ENCODE measurements around the gene HNRNPCL1. TPM values are rescaled to one million over a fixed set of nuclear protein-coding genes. Genes with fewer than 3 reads are reported as not detected.
"Not testable (repeated sequence)": the region's sequence is repeated elsewhere in the genome, so short reads cannot be mapped to it uniquely, and the experiment has no call there.

The HNRNPCL1 gene
- not detected for total RNA-seq
- long read RNA-seq, result 0 reads

- ATAC-seq (ENCODE audit: poor library complexity); intact Hi-C loops (cut with DNase I); DNase-seq: not testable (repeated sequence)
These were observed at the start of gene HNRNPCL1 for GRCh38 chr1:12848620-12849019. TSS of gene HNRNPCL1 (minus strand) at chr1:12848720. CDS start at chr1:12848289, 431 bp downstream.

GRCh38 chr1:12898170-12898569 is 49.6 kb upstream of the HNRNPCL1 start, which contains the start of gene PRAMEF10:
TSS of gene PRAMEF10 (minus strand) at chr1:12898270. CDS start at chr1:12895847, 2,423 bp downstream.
- DNase-seq; ATAC-seq (ENCODE audit: poor library complexity); intact Hi-C loops (cut with DNase I): not testable (repeated sequence)

DNA sequence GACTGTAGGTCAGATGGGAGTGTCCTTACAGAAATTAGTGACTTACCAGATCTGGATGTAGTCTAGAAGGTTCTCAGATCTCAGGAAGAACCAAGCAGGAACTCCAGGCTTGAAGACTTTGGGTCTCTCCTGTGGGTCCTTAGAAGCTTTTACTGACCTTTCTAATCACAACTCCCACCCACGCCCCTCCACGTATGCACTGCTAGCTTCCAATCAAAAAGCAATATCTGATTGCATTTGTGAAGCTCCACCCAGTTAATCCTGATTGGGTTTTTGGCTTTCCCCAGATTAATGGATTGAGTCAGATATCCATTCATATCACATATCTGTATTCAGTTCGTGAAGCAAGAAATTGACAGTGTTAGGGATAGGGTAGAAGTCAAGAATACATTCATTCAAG is 37.6 kb upstream of the HNRNPCL1 start, which contains the start of gene PRAMEF4:
Gene PRAMEF4 (minus strand): TSS at position 101 of the 400 bp plus-strand sequence. CDS start 2,807 bp downstream, outside the sequence.
- intact Hi-C loops (cut with DNase I); DNase-seq; ATAC-seq (ENCODE audit: poor library complexity): not testable (repeated sequence)

- DNase-seq; ATAC-seq (ENCODE audit: poor library complexity); intact Hi-C loops (cut with DNase I): not testable (repeated sequence)
These were observed 29.9 kb upstream of the HNRNPCL1 start for GRCh38 chr1:12878453-12878852.

DNA sequence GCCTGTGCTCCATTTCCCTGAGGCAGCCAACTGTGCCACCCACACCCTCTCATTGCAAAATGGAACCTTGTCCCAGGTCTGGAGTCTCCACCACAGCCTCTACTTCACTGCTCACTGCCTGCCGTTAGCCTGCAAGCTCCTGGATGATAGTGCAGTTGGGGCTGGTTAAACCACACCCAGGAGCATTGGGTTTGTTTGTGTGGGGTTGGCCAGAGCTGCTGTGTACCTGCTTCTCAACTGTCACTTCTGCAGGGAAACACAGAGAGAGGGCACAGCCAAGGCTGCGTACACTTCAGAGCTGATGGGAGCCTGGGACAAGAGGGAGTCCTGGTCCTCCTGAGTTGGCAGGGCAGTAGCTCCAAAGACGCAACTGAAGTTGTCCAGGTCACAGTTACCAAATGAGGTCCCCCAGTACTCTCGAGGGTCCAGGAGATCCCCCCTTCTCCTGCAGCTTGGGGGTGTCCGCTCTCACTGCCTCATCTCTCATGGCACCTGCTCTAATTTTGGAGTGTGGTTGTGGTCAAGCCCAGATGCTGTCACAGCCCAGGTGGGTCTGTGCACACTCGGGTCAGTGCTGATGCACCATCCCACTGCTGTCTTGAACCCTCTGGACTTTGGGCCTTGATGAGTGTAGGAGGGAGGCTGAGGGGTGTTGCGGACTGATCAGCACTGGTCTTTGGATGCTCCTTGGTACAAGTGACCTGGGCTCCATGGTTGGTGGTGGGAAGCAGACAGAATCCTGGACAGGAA is 14.8 kb upstream of the HNRNPCL1 start:
- DNase-seq; intact Hi-C loops (cut with DNase I); ATAC-seq (ENCODE audit: poor library complexity): not testable (repeated sequence)

DNA sequence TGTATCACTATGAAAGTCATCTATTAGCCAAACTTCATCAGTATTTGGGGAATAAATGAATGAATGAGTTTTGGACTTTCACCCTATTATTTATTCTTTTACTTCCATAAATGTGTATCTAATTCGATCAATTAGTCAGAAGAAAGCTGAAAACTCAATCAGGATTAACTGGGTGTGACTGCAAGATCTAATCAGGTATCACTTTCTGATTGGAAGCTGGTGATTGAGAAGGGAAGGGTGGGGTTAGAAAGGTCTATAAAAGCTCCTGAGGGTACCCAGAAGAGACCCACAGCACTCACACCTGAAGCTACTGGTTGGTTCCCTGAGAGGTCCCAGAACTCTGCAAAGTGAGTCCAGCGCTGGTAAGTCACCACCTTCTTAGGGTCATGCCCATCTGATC is 8.3 kb upstream of the HNRNPCL1 start, which contains the start of gene PRAMEF2:
Gene PRAMEF2 (plus strand): TSS at position 301 of the 400 bp plus-strand sequence. CDS start 1,924 bp downstream, outside the sequence.
- DNase-seq; intact Hi-C loops (cut with DNase I); ATAC-seq (ENCODE audit: poor library complexity): not testable (repeated sequence)

DNA sequence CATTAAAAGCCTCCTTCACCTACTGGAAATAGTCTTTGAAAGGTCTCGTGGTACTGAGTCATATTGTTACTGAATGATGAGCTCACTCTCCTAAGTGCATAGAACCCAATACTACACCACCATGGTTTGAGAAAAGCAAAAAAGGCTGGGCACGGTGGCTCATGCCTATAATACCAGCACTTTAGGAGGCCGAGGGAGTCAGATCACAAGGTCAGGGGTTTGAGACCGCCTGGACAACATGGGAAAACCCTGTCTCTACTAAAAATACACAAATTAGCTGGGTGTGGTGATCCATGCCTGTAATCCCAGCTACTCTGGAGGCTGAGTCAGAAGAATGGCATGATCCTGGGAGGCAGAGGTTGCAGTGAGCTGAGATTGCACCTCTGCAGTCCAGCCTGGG is 3.3 kb upstream of the HNRNPCL1 start:
- intact Hi-C loops (cut with DNase I), result no loop called here
- DNase-seq (no peak), ATAC-seq (ENCODE audit: poor library complexity) (no peak)

DNA sequence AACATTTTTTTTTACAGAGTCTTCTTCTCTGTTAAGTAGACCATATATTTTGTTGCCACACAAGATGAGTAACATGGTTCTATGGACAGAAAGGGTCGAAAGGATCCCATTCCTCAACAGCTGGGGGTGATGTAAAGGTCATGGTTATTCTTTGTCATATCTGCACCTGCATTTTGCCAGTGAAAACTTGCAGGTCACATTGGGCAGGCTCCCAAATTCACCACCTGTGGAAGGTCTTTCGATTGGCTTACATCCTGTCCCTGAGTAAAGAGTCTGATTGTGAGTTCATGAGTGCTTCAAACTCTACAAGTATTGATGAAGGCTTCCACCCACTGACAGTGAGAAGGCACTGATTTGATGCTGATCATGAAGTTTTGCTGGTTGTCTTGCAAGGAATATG is 15.3 kb downstream of the HNRNPCL1 start:
- DNase-seq; intact Hi-C loops (cut with DNase I); ATAC-seq (ENCODE audit: poor library complexity): not testable (repeated sequence)

- DNase-seq; ATAC-seq (ENCODE audit: poor library complexity); intact Hi-C loops (cut with DNase I): not testable (repeated sequence)
These were observed 17.2 kb downstream of the HNRNPCL1 start, which contains the start of gene PRAMEF11 for GRCh38 chr1:12831310-12831709. TSS of gene PRAMEF11 (minus strand) at chr1:12831410. CDS start at chr1:12828789, 2,621 bp downstream.

- intact Hi-C loops (cut with DNase I); ATAC-seq (ENCODE audit: poor library complexity); DNase-seq: not testable (repeated sequence)
These were observed 29.5 kb downstream of the HNRNPCL1 start for GRCh38 chr1:12819061-12819460.

DNA sequence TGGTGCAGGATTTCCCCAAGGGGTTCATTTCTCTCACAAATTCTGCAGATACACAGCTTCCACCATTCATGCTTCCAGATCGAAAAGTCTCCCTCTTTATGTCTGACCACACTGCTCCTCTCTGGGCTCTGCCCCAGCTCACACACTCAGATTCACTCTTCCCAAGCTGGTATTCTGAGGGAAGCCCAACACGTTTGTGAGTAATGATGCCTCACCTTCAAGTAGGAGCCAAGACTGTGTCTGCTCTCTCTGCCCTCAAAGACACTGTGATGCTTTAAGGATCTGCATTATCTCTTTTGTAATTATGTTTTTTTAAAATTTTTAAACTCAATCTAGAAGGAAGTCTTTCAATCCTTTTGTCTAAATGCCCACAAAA is 37.1 kb downstream of the HNRNPCL1 start:
- intact Hi-C loops (cut with DNase I), result no loop called here
- no peak for DNase-seq
- no peak for ATAC-seq (ENCODE audit: poor library complexity)

DNA sequence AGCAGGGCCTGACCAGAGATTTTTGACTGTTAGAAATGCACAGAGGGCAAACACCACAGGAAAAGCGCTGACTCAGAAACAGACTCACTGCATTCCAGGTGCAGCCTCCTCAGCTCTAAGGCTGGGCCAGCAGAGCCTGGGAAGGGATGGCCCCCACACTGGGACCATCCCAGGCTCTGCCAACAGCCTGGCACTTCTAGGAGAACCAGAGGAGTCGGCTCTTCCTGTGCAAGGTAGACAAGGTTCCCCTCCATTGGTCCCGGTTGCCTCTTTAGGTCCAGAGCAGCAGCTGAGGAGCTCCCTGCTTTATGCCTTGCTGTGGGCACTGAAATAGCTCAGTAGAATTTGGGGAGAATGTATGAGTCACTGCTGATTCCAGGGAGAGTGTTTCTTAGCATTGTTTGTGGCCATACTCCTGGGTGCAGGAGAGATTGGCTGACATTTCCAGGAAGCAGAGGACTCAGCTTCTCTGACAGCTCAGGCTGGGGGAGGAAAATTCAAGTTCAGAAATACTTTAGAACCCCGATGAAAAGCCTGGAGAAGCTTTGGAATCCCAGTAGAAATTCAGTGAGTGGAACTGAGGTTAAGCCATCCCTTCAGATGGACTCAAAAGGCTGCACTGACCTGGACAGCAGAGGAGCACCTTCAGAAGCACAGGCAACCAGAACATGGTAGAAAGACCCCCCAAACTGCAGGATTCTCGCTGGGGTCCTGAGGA is 37.7 kb downstream of the HNRNPCL1 start:
- DNase-seq, result no peak
- intact Hi-C loops (cut with DNase I), result no loop called here
- no peak for ATAC-seq (ENCODE audit: poor library complexity)

DNA sequence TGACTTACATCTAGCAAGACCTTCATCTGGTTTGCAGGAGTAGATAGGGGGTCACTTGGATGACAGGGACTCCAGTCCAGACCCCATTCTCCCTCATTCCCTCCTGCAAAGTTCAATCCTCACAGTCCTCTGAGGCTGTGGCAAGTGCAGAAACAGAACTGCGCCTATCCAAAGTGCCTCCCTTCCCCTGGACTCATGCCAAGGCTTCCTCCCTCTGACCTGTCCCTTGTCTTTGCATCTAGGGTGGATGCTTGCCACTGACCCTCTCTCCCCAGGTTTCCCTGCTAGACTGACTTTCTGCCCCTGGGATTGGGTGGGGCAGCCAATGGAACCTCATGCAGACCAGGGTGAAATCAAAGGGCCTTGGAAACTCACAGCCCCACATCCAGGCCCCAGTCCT is 38.6 kb downstream of the HNRNPCL1 start:
- DNase-seq, result no peak
- intact Hi-C loops (cut with DNase I), result no loop called here
- no peak for ATAC-seq (ENCODE audit: poor library complexity)

DNA sequence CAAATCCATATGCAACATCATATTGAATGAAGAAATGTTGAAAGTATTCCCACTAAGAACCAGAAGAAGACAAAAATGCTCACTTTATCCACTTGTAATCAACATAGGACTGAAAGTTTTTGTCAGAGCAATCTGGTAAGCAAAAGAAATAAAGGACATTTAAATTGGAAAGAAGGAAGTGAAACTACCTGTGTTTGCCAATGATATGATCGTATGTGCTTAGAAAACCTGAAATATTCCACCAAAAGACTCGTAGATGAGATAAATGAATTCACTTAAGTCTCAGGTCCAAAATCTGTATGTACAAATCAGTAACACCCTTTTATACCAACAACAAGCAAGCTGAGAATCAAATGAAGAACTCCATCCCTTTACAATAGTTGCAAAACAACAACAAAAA is 48.8 kb downstream of the HNRNPCL1 start:
- no peak for DNase-seq
- no peak for ATAC-seq (ENCODE audit: poor library complexity)
- intact Hi-C loops (cut with DNase I), result no loop called here

GRCh38 chr1:12798911-12799310 is 49.6 kb downstream of the HNRNPCL1 start:
- no peak for ATAC-seq (ENCODE audit: poor library complexity)
- intact Hi-C loops (cut with DNase I), result no loop called here
- DNase-seq, result no peak
